Stimulated activated CD8-positive, alpha-beta memory T cell treated with anti-CD3 and anti-CD28 coated beads, Interleukin-15, amount 100 ng/mL, for 1 hour (primary cell): ENCODE results near the gene INPP5A.
"Not testable (repeated sequence)": the region's sequence is repeated elsewhere in the genome, so short reads cannot be mapped to it uniquely, and the experiment has no call there.

Source experiments
- DNase-seq: peaks from one replicate; pipeline ENCODE4 v3.0.0-alpha.2; 2020; ENCODE audit warnings: low read depth

INPP5A gene

GRCh38 chr10:132659206-132660091 is 121.9 kb downstream of the INPP5A start:
- DNase-seq = no peak

GRCh38 chr10:132660385-132660784 is 122.8 kb downstream of the INPP5A start:
- no peak for DNase-seq

- DNase-seq = no peak
These were observed 124.8 kb downstream of the INPP5A start for GRCh38 chr10:132662186-132662920.

GRCh38 chr10:132663666-132664365 is 126.2 kb downstream of the INPP5A start:
- no peak for DNase-seq

GRCh38 chr10:132664407-132664806 is 126.8 kb downstream of the INPP5A start:
- DNase-seq = no peak

- no peak for DNase-seq
These were observed 127.3 kb downstream of the INPP5A start for GRCh38 chr10:132664883-132665282.

GRCh38 chr10:132665946-132666704 is 128.5 kb downstream of the INPP5A start:
- DNase-seq = no peak

- no peak for DNase-seq
These were observed 129.2 kb downstream of the INPP5A start for GRCh38 chr10:132666705-132667341.

GRCh38 chr10:132667342-132668047 is 129.9 kb downstream of the INPP5A start:
- no peak for DNase-seq

GRCh38 chr10:132668048-132668394 is 130.4 kb downstream of the INPP5A start:
- DNase-seq = no peak

GRCh38 chr10:132669208-132669861 is 131.7 kb downstream of the INPP5A start:
- no peak for DNase-seq

GRCh38 chr10:132670546-132671227 is 133.1 kb downstream of the INPP5A start:
- no peak for DNase-seq

- no peak for DNase-seq
These were observed 133.9 kb downstream of the INPP5A start for GRCh38 chr10:132671228-132672154.

- DNase-seq = not testable (repeated sequence)
These were observed 136.2 kb downstream of the INPP5A start for GRCh38 chr10:132673746-132674145.

- no peak for DNase-seq
These were observed 136.7 kb downstream of the INPP5A start for GRCh38 chr10:132674311-132674710.

GRCh38 chr10:132675031-132675740 is 137.6 kb downstream of the INPP5A start:
- no peak for DNase-seq

- no peak for DNase-seq
These were observed 138.8 kb downstream of the INPP5A start for GRCh38 chr10:132676193-132676891.
